GM12878 (cell line): ENCODE measurements around the gene KCNQ1OT1. TPM values are rescaled to one million over a fixed set of nuclear protein-coding genes. Genes with fewer than 3 reads are reported as not detected.

Experiments
- ATAC-seq: fragments of 200-7000 bp; cut with Tn5 transposase; 3 replicates; pipeline ENCODE4 v1.9.1; 2020; ENCODE audit warnings: mild to moderate bottlenecking, moderate library complexity
- BruUV-seq: library from RNA; stranded (reverse); fragments of 400-500 nt; replicated peaks from 2 replicates; lab custom pipeline; 2021; lab: Mats Ljungman, UMichigan
- CTCF ChIA-PET: fragments of 300-600 bp; sonication (Branson Sonifier 250); formaldehyde crosslinking; extraction: SDS; loops from one replicate; lab custom pipeline; 2021; ENCODE audit warnings: inconsistent platforms; lab: Yijun Ruan, JAX
- POLR2A ChIA-PET: fragments of 350-600 bp; formaldehyde crosslinking; extraction: SDS; loops from one replicate; lab custom pipeline; 2021; ENCODE audit warnings: inconsistent platforms; lab: Charles Lee
- RAD21 ChIA-PET: fragments of 300-600 bp; sonication (Branson Sonifier 250); formaldehyde crosslinking; loops from one replicate; lab custom pipeline; 2023; ENCODE audit warnings: antibody characterized with exemption; ENCODE audit not compliant: unreplicated experiment; lab: Charles Lee
- SMC1A ChIA-PET: fragments of 300-600 bp; sonication (Branson Sonifier 250); formaldehyde crosslinking; loops from one replicate; lab custom pipeline; 2023; ENCODE audit not compliant: unreplicated experiment, uncharacterized antibody; lab: Charles Lee
- DNase-seq: peaks from one replicate; pipeline ENCODE4 v3.0.0-alpha.2; 2011; ENCODE audit warnings: low read depth, low spot score
- FAIRE-seq: peaks from 3 replicates; lab custom pipeline; 2011; peaks lifted over from hg19 to GRCh38; lab: Jason Lieb, UNC
- H2AFZ ChIP-seq: 2 replicates; pipeline ENCODE4 v1.6.0; 2011; ENCODE audit warnings: low read depth, low read length, control low read depth; ENCODE audit not compliant: control insufficient read depth
- H3K27ac ChIP-seq: 2 replicates; pipeline ENCODE4 v1.5.1; 2011; ENCODE audit warnings: control low read depth; ENCODE audit not compliant: control insufficient read depth, insufficient read depth
- H3K27me3 ChIP-seq, 2 experiments: replicated peaks in 1 of 2; 2 replicates each; pipeline versions ENCODE4 v1.6.0 to v1.6.1; 2011; ENCODE audit warnings: low read length in 1 of 2; ENCODE audit not compliant: control insufficient read depth in 2 of 2, insufficient read depth in 2 of 2
- H3K36me3 ChIP-seq, 2 experiments: 2 replicates each; pipeline ENCODE4 v1.5.1; 2011; ENCODE audit warnings: low read length in 1 of 2; ENCODE audit not compliant: control insufficient read depth in 2 of 2, insufficient read depth in 2 of 2
- H3K4me1 ChIP-seq: 2 replicates; pipeline ENCODE4 v1.6.1; 2011; ENCODE audit warnings: mild to moderate bottlenecking, low read length, moderate library complexity, mixed read lengths; ENCODE audit not compliant: control insufficient read depth, insufficient read depth
- H3K4me2 ChIP-seq: 2 replicates; pipeline ENCODE4 v1.6.0; 2011; ENCODE audit warnings: control low read depth; ENCODE audit not compliant: control insufficient read depth, insufficient read depth
- H3K4me3 ChIP-seq: fragments of 200-600 bp; sonication (generic); 2 replicates; pipeline ENCODE4 v1.5.1; 2016
- H3K79me2 ChIP-seq: 2 replicates; pipeline ENCODE4 v1.6.0; 2011; ENCODE audit warnings: low read length; ENCODE audit not compliant: control insufficient read depth, insufficient read depth
- H3K9ac ChIP-seq: 2 replicates; pipeline ENCODE4 v1.8.0; 2011; ENCODE audit warnings: low read length, control low read depth, mixed read lengths; ENCODE audit not compliant: control insufficient read depth, insufficient read depth
- H3K9me3 ChIP-seq: replicated peaks from 3 replicates; pipeline ENCODE4 v1.5.1; 2011; ENCODE audit warnings: mild to moderate bottlenecking, low read length; ENCODE audit not compliant: control insufficient read depth, insufficient read depth
- H4K20me1 ChIP-seq: 2 replicates; pipeline ENCODE4 v1.6.0; 2011; ENCODE audit not compliant: control insufficient read depth, insufficient read depth
- KAT2A ChIP-seq: conservative IDR thresholded peaks from 2 replicates; pipeline ENCODE4 v1.6.1; 2011; ENCODE audit warnings: low read depth, low read length; ENCODE audit not compliant: control insufficient read depth
- MYB ChIP-seq: fragments of 150-350 bp; IDR thresholded peaks from 2 replicates; pipeline ENCODE4 v1.6.1; 2014; ENCODE audit warnings: mild to moderate bottlenecking, low read depth, low read length, borderline replicate concordance
- NFYA ChIP-seq: IDR thresholded peaks from 2 replicates; pipeline ENCODE4 v1.6.1; 2011; ENCODE audit warnings: low read depth, mild to moderate bottlenecking, low read length, improper control_type of control experiment, borderline replicate concordance
- NKRF ChIP-seq: fragments of 450-650 bp; conservative IDR thresholded peaks from 2 replicates; pipeline ENCODE4 v1.6.1; 2017; ENCODE audit warnings: mild to moderate bottlenecking, moderate library complexity
- POLR2AphosphoS5 ChIP-seq: IDR thresholded peaks from 2 replicates; pipeline ENCODE4 v1.6.1; 2011; ENCODE audit warnings: mild to moderate bottlenecking, low read length, inconsistent platforms
- RBBP5 ChIP-seq: fragments of 200-600 bp; sonication (generic); conservative IDR thresholded peaks from 2 replicates; pipeline ENCODE4 v1.6.1; 2016
- SMARCA5 ChIP-seq: fragments of 450-650 bp; IDR thresholded peaks from 2 replicates; pipeline ENCODE4 v1.6.1; 2017; ENCODE audit warnings: mild to moderate bottlenecking
- YY1 ChIP-seq: IDR thresholded peaks from 2 replicates; pipeline ENCODE4 v1.6.1; 2011; ENCODE audit warnings: low read depth, mild to moderate bottlenecking, low read length
- WGBS: methylation state at CpG from one replicate; pipeline ENCODE4 v1.1.6; 2016; ENCODE audit warnings: low lambda C conversion rate; ENCODE audit not compliant: insufficient replicate concordance, insufficient coverage; ENCODE audit errors: missing lambda C conversion rate; 5-methylcytosine and 5-hydroxymethylcytosine counted together
- in situ Hi-C: fragments of 300-500 bp; cut with MboI; formaldehyde crosslinking; loops from 9 replicates; pipeline ENCODE4 v1.14.3; 2018; ENCODE audit warnings: mixed read lengths
- intact Hi-C: fragments of 100-400 bp; cut with micrococcal nuclease; formaldehyde crosslinking; loops from one replicate; pipeline ENCODE4 v1.14.2; 2022; ENCODE audit not compliant: unreplicated experiment
- polyA plus RNA-seq, 11 experiments: library from polyadenylated mRNA; depleted of rRNA in 4 of 11; unstranded in 6 of 11; stranded (reverse) in 5 of 11; fragments of >200 nt; fragmentation: Nextera tagmentation in 4 of 11; fragmentation: Illumina TruSeq in 1 of 11; extraction: Ambion mirVana in 4 of 11; extraction: Trizol in 1 of 11; gene quantifications; 1 replicate in 1 of 11; 2 replicates in 10 of 11; pipeline versions ENCODE4 v1.2.1 to v1.2.3, GENCODE V29; 2011 to 2016; ENCODE audit warnings: inconsistent platforms in 2 of 11, missing spikeins in 2 of 11, low read depth in 1 of 11
- total RNA-seq, 4 experiments: library from RNA; depleted of rRNA in 3 of 4; stranded (reverse); fragments of >200 nt in 3 of 4; fragmentation: Illumina TruSeq in 1 of 4; extraction: Trizol in 1 of 4; gene quantifications; 2 replicates each; pipeline versions ENCODE4 v1.2.1 to v1.2.3, GENCODE V29; 2013 to 2021
- TF ChIP-seq, protein P1 (sequence below): fragments of 450-650 bp; IDR thresholded peaks from 2 replicates; pipeline ENCODE4 v1.6.1; 2018; ENCODE audit warnings: borderline replicate concordance, mild to moderate bottlenecking; ENCODE audit not compliant: partially characterized antibody
- TF ChIP-seq, protein P2 (sequence below): fragments of 450-650 bp; IDR thresholded peaks from 2 replicates; pipeline ENCODE4 v1.6.1; 2014; ENCODE audit warnings: mild to moderate bottlenecking

Gene KCNQ1OT1
- total and polyA plus RNA-seq, 10 of the 15 experiments (the other 5 are each of a cell fraction or from before 2014, with no cell fraction given): 0.02 to 1.6 (median 0.41) TPM

DNA sequence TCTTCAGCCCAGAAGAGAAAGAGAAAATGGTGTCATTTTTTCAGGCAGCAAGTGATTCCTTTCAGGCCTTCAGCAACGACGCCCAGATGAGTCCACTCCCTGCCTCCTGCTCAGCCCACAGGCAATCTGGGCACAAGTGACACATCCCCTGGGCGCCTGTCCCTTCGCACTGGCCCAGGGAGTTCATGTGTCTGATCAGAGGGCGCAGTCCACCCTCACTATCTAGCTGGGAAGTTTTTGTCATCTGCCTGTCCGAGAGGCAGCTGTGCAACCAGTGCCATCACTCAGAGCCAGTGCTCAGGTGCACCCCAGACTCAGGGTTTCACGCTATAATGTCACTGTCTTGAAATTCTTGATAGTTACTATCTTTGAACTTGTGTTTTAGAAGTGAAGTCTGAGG is 1.4 kb upstream of the KCNQ1OT1 start:
- TSS peak; percentile 67 for BruUV-seq
- ATAC-seq (no peak), DNase-seq (no peak), FAIRE-seq (no peak)
- intact Hi-C loops (no loop called here), in situ Hi-C loops (no loop called here)
- no peaks in the 10 kb centered on the region for H3K27me3 ChIP-seq
- no peaks in the 10 kb centered on the region for H3K36me3 ChIP-seq
- H3K4me1 ChIP-seq: no peaks in the 10 kb centered on the region; the same call in 1 of the 2 replicates
- peak overlapping the region; percentile 81; the same call in 1 of the 2 replicates for H3K9ac ChIP-seq
- peaks cover 32% of the 10 kb centered on the region for H3K79me2 ChIP-seq
- no peak overlapping the region for H3K4me3 ChIP-seq
- 57% methylated on average over 7 of the region's 7 CpGs for WGBS
- ChIA-PET CTCF (no interaction called here), POLR2A (interaction anchor here (0.6 kb wide), 1 partner anchor 348 kb away, joined by 4 read pairs; no protein-coding TSS in a partner anchor), SMC1A (no interaction called here), RAD21 (no interaction called here)
- no peak overlapping the region for H3K27ac ChIP-seq
- no peaks in the 10 kb centered on the region; the same call in 2 of the 3 replicates for H3K9me3 ChIP-seq
- H4K20me1 ChIP-seq: no peaks in the 10 kb centered on the region
- no peak overlapping the region for H2AFZ ChIP-seq
- no peak for TF ChIP-seq NFYA
- peak overlapping the region; percentile 79 for H3K4me2 ChIP-seq

GRCh38 chr11:2700415-2701211 is 819 bp upstream of the KCNQ1OT1 start:
- POLR2A ChIA-PET: no interaction called here
- no peaks in the 10 kb centered on the region for H4K20me1 ChIP-seq
- FAIRE-seq: no peak
- TF ChIP-seq POLR2AphosphoS5 (no peak), MYB (no peak), RBBP5 (no peak), YY1 (no peak), SMARCA5 (0 out of 2 replicates have a peak, but pooled peaks have one; percentile 44), KAT2A (no peak), NKRF (0 out of 2 replicates have a peak, but pooled peaks have one; percentile 15)
- TF ChIP-seq, protein P1, sequence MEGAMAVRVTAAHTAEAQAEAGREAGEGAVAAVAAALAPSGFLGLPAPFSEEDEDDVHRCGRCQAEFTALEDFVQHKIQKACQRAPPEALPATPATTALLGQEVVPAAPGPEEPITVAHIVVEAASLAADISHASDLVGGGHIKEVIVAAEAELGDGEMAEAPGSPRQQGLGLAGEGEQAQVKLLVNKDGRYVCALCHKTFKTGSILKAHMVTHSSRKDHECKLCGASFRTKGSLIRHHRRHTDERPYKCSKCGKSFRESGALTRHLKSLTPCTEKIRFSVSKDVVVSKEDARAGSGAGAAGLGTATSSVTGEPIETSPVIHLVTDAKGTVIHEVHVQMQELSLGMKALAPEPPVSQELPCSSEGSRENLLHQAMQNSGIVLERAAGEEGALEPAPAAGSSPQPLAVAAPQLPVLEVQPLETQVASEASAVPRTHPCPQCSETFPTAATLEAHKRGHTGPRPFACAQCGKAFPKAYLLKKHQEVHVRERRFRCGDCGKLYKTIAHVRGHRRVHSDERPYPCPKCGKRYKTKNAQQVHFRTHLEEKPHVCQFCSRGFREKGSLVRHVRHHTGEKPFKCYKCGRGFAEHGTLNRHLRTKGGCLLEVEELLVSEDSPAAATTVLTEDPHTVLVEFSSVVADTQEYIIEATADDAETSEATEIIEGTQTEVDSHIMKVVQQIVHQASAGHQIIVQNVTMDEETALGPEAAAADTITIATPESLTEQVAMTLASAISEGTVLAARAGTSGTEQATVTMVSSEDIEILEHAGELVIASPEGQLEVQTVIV: no peak
- TF ChIP-seq, protein P2, sequence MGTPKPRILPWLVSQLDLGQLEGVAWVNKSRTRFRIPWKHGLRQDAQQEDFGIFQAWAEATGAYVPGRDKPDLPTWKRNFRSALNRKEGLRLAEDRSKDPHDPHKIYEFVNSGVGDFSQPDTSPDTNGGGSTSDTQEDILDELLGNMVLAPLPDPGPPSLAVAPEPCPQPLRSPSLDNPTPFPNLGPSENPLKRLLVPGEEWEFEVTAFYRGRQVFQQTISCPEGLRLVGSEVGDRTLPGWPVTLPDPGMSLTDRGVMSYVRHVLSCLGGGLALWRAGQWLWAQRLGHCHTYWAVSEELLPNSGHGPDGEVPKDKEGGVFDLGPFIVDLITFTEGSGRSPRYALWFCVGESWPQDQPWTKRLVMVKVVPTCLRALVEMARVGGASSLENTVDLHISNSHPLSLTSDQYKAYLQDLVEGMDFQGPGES: no peak

More at GRCh38 chr11:2700415-2701211, 819 bp upstream of the KCNQ1OT1 start:
- WGBS: 44% methylated on average over 41 of the region's 52 CpGs
- intact Hi-C loops (no loop called here), in situ Hi-C loops (no loop called here)
- CTCF ChIA-PET: no interaction called here
- no peaks in the 10 kb centered on the region for H3K36me3 ChIP-seq
- peak overlapping the region; percentile 67 for H2AFZ ChIP-seq
- BruUV-seq: no TSS peak
- SMC1A ChIA-PET: interaction anchor here (1.6 kb wide), 1 partner anchor 187 kb away, joined by 5 read pairs; no protein-coding TSS in a partner anchor
- DNase-seq (peak; percentile 13), ATAC-seq (peak; percentile 65)
- H3K4me2 ChIP-seq: peak overlapping the region; percentile 79
- H3K4me3 ChIP-seq: peak overlapping the region; percentile 68; the same call in 1 of the 2 replicates
- H3K9ac ChIP-seq: peak overlapping the region; percentile 81
- H3K27ac ChIP-seq: peak overlapping the region; percentile 82
- no peaks in the 10 kb centered on the region; the same call in 1 of the 2 replicates for H3K4me1 ChIP-seq
- RAD21 ChIA-PET: no interaction called here
- peaks cover 35% of the 10 kb centered on the region for H3K79me2 ChIP-seq
- H3K27me3 ChIP-seq: no peaks in the 10 kb centered on the region
- no peaks in the 10 kb centered on the region; the same call in 2 of the 3 replicates for H3K9me3 ChIP-seq
